ENCODE data around the gene CA9.
A peak's percentile ranks its signal among the peaks of the same experiment; 100 is the strongest.

Gene CA9

GRCh38 chr9:35690294-35690613 is 16.5 kb downstream of the CA9 start:
- DNase-seq (ENCODE audit: low read depth), result no peak
- peak overlapping the region; percentile 66 for H3K4me3 ChIP-seq (ENCODE audit: low read depth, low read length)
- no peak for TF ChIP-seq CTCF (IDR thresholded peaks at IDR 0.05; ENCODE audit: low read depth, low read length, missing control alignments)

GRCh38 chr9:35690614-35691333 is 17.0 kb downstream of the CA9 start:
- H3K4me3 ChIP-seq (ENCODE audit: low read depth, low read length), result peak overlapping the region; percentile 66
- no peak for TF ChIP-seq CTCF (IDR thresholded peaks at IDR 0.05; ENCODE audit: low read depth, low read length, missing control alignments)
- DNase-seq (ENCODE audit: low read depth), result no peak

GRCh38 chr9:35691334-35691650 is 17.6 kb downstream of the CA9 start:
- no peak for TF ChIP-seq CTCF (IDR thresholded peaks at IDR 0.05; ENCODE audit: low read depth, low read length, missing control alignments)
- DNase-seq (ENCODE audit: low read depth), result no peak
- peak overlapping the region; percentile 66 for H3K4me3 ChIP-seq (ENCODE audit: low read depth, low read length)

GRCh38 chr9:35691757-35692301 is 18.1 kb downstream of the CA9 start:
- H3K4me3 ChIP-seq (ENCODE audit: low read depth, low read length), result no peak overlapping the region
- no peak for TF ChIP-seq CTCF (IDR thresholded peaks at IDR 0.05; ENCODE audit: low read depth, low read length, missing control alignments)

GRCh38 chr9:35695943-35696401 is 22.2 kb downstream of the CA9 start:
- no peak for TF ChIP-seq CTCF (IDR thresholded peaks at IDR 0.05; ENCODE audit: low read depth, low read length, missing control alignments)
- no peak overlapping the region for H3K4me3 ChIP-seq (ENCODE audit: low read depth, low read length)
- DNase-seq (ENCODE audit: low read depth), result no peak

More at GRCh38 chr9:35691757-35692301, 18.1 kb downstream of the CA9 start:
- no peak for DNase-seq (ENCODE audit: low read depth)

GRCh38 chr9:35696520-35697215 is 22.9 kb downstream of the CA9 start:
- H3K4me3 ChIP-seq (ENCODE audit: low read depth, low read length), result no peak overlapping the region
- peak; percentile 33 for DNase-seq (ENCODE audit: low read depth)
- peak; percentile 99 for TF ChIP-seq CTCF (IDR thresholded peaks at IDR 0.05; ENCODE audit: low read depth, low read length, missing control alignments)
